ENCODE measurements around the gene SLC44A5. TPM values are rescaled to one million over a fixed set of nuclear protein-coding genes. Genes with fewer than 3 reads are reported as not detected.

The SLC44A5 gene
- total RNA-seq, 4 donors from 2014 or later = 0.22 to 0.57 (median 0.42) TPM

DNA sequence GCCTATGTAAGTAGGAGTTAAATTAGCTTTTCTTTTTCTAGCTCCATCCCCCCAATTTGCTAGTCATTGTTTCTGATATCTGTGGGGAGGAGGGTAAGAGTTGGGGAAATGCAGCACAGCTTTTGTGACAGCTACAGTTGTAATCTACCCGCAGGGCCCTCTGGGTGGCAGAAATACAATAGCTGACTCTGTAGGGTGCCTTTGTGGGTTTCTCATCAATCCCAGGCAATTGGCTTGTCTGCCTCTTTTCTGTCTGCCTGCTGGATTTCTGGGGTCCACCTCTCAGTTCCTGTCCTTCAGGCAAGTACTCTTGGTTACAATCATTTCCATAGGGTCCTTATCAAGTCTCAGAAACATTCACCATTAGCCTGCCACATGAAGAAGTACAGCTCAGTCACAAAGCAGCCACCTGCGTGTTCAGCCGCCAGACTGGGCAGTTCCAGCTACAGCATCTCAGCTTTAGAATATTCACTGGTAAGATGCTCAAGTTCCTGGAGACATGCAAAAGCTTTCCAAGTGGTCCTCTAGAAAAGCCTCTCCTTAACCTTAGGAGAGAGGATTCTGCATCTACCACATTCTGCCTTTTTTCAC lies 19.2 kb upstream of the SLC44A5 start:
- no peak for TF ChIP-seq CTCF (IDR thresholded peaks at IDR 0.05; ENCODE audit: low read depth)

GRCh38 chr1:75625795-75626194 lies 14.9 kb upstream of the SLC44A5 start:
- TF ChIP-seq CTCF (IDR thresholded peaks at IDR 0.05; ENCODE audit: low read depth) = no peak

- TF ChIP-seq CTCF (IDR thresholded peaks at IDR 0.05; ENCODE audit: low read depth) = no peak
These were observed 7.5 kb upstream of the SLC44A5 start for GRCh38 chr1:75618382-75618781.

DNA sequence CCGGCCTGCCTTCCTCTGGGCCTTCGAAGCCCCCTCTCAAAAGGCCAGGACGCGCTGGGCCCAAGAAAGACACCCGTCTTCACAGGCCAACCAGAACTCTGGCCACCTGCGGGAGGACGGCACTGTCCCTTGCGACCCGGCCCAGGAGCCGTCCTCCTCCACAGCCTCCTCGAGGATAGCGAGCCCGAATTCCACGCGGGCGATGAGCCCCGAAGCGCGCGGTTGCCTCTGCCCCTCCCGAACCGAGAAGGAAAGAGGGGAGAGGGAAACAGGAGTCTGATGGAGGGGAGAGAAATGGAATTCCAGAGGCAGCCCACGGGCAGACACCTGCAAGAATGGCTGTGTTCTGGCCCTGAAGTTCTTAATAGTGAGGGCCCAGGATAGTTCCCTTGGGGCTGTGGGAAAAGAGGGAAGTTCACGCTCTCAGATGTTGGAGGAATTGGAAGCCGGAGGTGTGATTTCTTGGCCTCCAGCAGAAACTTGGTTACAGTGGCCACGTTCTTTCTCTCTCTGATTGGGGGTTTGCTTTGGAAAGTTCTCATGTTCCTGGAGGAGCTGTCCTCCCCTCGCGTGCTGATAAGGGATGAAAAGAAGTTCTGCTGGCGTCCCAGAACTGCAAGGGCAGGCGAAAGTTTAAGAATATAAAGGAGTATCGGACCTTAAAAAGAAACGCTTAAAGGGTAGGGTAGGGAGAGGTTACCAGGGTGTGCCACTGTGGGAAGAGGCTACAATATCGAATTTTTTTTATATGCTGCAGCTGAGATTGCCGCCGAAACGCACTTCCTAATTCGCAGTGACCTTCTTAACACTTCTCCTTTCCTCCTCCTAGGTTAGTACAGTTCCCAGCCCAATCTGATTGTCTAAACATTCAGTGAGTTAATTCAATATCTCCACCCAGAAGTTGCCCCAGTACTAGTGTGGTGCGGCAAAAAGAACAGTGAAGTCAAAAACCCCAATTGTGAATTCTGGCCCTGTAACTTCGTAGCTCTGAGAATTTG lies 5.8 kb upstream of the SLC44A5 start:
- TF ChIP-seq CTCF (IDR thresholded peaks at IDR 0.05; ENCODE audit: low read depth) = no peak

- no peak for TF ChIP-seq CTCF (IDR thresholded peaks at IDR 0.05; ENCODE audit: low read depth)
These were observed 4.9 kb upstream of the SLC44A5 start for GRCh38 chr1:75615613-75616435.

DNA sequence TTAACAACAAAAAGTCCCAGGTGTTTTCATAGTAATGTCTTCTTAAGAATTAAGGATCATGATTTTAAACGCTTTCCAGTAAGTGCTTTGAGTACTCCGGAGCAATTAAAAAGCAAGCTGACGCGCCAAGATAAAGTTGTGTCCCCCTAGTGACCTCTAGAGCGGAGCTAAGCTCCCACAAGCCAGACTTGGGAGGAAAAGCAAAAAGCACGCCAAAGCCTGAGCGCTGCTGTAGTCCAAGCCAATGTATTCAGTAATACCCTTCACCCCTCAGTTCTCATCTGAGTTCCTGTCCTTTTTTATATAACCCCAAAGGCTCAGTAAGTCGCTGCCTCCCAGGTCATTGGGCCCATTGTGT lies 3.5 kb upstream of the SLC44A5 start:
- no peak for TF ChIP-seq CTCF (IDR thresholded peaks at IDR 0.05; ENCODE audit: low read depth)

DNA sequence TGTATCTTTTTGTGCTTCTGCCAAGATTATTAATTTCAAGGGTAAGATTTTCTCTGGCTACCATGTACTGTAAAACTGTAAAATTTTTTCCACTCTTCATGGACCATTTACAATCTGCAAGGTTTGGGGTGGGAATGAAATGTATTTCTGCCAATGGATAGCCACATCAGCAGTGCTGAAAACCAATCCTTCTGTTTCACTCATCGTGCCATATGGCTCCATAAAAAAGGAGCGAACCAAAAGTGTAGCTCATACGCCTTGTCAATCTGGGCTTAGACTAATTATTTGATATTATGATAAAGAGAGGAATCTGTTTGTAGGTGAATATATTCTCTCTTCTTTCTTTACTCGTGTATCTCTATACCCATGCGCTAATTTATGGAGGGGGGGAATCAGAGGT lies 3.0 kb upstream of the SLC44A5 start:
- no peak for TF ChIP-seq CTCF (IDR thresholded peaks at IDR 0.05; ENCODE audit: low read depth)

Measured in subcutaneous adipose tissue (tissue), 4 donors.